ENCODE data around the gene NRTN.
A peak's percentile ranks its signal among the peaks of the same experiment; 100 is the strongest.

NRTN gene

DNA sequence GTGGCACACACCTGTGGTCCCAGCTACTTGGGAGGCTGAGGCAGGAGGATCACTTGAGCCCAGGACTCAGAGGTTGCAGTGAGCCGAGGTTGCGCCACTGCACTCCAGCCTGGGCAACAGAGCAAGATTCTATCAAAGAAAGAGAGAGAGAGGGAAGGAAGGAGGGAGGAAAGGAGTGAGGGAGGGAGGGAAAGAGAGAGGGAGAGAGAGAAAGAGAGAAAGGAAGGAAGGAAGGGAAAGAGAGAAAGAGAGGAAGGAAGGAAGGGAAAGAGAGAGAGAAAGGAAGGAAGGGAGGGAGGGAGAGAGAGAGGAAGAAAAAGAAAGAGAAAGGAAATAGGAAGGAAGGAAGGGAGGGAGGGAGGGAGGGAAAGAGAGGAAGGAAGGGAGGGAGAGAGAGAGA lies 12.4 kb downstream of the NRTN start:
- DNase-seq, result no peak

DNA sequence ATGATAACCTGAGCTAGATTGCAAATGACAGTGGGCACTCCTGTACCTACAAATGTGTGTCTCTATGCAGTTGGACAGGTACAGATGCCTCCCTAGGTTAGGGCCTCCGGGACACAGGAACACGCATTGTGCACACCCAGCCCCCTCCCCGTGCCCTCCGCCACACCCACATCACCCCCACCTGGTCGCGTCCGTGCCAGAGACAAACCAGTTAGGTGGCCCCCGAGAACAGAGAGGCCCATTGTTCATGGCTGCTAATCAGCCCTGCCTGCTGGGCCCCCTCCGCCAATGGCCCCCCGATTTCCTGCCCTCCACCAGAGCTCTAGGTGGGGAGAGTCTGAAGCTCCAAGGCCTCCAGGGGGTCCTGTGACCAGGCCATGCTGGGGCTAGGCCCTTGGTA lies 13.7 kb downstream of the NRTN start:
- DNase-seq, result no peak

DNA sequence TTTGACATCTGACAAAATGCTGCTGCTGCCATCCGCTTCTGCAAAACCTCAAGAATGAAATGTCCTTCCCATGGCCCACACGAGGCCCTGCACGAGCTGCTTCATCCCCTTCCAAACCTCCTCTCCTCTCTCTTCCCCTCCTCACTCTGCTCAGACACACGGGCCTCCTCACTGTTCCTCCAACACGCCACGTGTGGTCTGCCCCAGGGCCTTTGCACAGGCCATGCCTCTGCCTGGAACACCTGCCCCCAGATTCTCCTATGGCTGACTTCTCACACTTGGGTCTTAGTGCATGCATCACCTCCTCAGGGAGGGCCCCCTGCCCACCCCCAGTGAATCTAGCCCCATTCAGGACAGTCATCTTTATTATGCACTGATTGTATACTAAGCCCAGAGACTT lies 15.9 kb downstream of the NRTN start:
- DNase-seq, result no peak

DNA sequence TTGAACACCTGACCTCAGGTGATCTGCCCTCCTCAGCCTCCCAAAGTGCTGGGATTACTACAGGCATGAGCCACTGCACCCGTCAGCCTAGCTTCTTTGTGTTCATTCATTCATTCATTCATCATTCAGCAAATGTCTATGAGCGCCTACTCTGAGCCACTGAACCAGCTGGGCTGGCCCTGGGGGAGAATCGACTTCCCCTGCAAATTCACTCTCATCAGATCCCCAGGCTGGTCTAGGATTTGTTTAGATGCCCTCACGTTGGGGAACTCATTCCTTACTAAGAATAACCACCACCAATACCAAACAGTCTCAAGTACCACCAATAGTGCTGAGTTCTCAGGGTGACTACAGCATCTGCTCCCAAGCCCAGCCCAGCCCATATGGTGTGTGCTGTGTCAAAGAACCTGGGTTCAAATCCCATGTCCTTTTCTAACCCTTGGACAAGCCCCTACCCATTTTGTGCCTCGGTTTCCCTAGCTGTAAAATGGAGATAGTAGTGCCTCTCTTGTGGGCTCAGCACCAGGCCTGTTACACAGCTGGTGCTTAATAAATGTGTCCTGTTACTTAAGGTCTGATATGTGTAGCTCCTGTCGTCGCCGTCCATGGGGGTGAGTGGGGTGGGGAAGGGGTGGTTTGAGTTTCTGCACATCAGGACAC lies 16.8 kb downstream of the NRTN start:
- no peak for DNase-seq

DNA sequence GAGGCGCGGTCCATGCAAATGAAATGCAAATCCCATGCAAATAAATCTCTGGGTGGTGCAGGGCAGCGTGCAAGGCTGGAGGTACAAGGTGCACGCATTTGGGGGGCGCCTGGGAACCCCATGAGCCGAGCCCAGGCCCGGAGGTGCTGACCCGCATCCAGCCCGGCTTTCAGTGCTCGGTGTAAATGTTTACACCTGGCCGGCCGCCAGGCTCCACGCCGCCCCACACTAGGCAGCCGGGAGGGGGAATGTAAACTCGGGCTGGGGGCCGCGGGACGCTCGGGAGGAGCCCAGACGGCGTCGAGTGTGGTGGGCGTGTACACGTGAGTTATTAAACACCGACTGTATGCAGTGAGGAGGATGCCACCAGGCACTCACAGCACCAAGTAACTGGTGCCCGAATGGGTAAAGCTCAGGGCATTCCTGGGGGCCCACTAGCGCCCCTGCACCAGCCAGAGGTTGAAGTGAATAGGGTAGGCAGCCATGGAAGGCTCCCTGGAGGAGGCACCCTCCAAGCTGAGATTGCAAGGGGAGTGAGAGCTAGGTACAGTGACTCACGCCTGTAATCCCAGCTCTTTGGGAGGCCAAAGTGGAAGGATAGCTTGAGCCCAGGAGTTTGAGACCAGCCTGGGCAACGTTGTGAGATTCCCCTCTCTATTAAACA lies 17.4 kb downstream of the NRTN start:
- no peak for DNase-seq

DNA sequence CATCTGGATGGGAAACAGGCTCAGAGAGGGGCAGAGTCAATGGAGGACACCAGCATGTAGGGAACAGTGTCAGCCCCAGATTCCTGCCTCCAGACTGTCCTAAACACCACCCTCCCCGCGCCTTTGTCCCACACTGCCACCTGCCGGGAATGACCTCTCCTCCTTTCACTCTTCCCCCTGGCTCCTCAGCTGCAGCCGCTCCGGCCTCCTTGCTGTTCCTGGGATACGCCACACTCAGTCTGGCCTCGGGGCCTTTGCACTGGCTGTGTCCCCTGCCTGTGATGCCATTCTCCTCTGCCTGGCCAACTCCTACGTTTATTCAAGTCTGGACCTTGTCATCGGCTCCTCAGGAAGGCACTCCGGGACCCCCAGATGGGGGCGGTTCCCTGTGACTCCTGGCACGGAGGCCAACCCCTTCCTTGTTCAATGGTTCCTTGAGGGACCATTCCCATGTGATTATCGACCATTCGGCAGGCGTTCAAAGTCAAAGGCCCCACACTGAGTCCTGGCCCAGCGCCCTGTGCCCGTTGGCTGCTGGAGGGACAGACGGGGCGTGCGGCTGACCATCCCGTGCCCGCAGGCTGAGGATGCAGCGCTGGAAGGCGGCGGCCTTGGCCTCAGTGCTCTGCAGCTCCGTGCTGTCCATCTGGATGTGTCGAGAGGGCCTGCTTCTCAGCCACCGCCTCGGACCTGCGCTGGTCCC lies 18.9 kb downstream of the NRTN start:
- DNase-seq, result no peak

DNA sequence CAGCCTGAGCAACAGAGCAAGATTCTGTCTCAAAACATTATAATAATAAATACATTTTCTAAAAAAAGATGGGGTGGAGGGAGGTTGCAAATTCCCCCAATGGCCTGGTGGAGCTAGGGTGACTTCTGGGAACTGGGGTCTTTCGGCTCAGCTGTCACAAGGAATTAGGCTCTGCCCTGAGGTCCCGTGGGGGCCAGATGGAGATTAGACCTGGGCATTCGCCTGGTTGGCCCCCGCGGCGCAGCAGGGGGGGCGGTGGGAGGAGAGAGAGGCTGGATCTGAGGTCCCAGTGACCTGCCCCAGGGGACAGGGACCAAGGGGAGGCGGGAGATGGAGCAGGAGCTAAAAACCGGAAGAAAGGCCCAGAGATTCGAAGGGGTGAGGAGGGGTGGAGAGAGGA lies 19.9 kb downstream of the NRTN start:
- DNase-seq, result no peak

DNA sequence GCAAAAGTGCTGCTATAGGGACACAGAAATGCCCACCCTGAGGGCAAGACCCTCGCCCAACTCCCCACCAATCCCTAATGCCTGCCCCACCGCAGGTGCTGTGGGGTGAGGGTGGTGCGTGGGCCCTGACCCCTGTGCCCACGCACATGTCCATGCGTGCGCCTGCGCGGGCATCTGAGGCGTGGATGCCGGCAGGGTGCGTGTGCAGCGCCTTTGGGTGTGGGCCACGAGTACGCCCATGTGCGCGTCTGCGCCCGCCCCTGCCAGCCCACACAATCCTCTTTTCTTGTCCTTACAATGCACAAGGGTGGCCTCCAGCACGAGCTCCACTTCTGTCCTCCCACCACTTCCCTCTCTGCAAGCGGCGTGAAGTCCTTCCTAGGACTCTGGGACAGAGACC lies 20.3 kb downstream of the NRTN start:
- no peak for DNase-seq

DNA sequence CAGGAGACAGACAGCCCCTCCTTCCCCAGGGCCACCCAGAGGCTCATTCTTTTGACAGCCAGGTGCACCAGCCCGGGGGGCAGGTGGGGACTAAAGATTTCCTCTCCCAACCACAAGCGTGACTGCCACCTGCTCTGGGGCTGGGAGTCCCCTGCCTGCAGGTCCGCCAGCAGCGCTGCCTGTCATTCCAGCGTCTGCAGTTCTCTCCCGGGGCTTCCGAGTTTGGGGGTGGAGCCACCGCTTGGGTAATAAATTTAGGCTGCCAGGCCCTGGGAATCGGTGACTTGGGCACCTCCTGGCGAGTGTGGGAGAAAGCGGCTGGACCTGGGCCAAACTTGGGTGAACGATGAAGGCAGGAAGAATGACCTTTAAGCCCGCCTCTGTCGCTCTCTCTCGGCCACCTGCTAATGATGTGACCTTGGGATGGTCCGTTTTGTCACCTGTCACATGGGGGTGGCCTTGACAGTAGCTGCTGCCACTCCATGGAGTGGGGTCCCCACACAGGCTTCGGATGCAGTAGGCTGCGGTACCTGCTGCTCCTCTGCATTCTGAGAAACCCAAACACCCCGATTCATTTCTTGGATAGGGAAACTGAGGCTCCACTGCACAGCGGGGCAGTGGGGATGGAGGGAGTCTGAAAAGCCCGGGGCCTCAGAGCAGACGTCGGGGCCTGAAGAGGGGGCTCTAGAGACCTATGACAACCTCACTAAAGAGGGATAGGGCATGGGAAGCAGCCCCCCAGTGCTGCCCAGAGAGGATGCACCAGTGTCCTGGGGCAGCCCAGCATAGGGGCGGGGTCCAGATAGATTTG lies 21.9 kb downstream of the NRTN start:
- peak; percentile 60 for DNase-seq

DNA sequence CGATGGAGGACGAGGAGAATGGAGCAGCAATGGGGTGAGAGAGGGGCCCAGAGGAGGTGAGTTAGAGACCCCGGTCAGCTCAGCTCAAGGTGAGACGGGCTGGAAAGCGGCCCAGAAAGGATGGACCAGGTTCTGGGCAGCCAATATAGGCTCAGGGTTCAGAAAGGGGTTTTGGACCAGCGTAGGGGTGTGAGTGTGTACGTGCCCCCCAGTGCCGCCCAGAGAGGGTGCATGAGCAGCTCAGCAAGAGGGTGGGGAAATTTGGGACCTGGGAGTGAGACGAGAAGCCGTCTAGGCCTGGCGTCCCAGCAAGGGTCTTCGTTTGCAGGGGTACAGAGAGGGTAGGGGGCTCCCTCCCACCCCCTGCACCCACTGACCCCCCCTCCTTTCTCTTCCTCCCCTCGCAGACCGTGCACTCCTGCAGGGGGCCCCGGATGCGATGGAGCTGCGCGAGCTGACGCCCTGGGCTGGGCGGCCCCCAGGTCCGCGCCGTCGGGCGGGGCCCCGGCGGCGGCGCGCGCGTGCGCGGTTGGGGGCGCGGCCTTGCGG lies 22.5 kb downstream of the NRTN start:
- no peak for DNase-seq

DNA sequence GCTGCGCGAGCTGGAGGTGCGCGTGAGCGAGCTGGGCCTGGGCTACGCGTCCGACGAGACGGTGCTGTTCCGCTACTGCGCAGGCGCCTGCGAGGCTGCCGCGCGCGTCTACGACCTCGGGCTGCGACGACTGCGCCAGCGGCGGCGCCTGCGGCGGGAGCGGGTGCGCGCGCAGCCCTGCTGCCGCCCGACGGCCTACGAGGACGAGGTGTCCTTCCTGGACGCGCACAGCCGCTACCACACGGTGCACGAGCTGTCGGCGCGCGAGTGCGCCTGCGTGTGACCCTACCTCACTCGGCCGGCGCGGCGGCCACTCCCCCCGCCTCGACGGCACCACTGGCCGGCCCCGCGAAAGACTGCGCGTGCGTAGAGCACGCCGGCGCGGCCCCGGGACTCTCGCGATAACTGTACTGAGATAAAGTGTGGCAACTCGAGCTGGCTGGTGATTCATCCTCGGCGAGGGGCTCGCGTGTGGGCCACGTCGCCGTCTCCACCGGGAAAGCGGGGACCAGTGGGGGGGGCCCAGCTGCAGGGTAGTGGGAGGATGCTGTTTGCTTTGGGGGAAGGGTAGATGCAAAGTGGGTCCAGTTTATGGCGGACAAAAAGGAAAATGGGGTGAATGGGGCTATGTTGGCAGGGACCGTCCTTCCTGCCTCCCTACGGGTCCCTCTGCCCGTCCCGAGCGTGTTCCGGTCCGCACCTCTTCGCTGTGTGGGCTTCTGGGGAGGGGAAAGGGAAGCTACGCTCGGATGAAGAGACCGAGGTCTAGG lies 23.2 kb downstream of the NRTN start:
- peak; percentile 99 for DNase-seq

DNA sequence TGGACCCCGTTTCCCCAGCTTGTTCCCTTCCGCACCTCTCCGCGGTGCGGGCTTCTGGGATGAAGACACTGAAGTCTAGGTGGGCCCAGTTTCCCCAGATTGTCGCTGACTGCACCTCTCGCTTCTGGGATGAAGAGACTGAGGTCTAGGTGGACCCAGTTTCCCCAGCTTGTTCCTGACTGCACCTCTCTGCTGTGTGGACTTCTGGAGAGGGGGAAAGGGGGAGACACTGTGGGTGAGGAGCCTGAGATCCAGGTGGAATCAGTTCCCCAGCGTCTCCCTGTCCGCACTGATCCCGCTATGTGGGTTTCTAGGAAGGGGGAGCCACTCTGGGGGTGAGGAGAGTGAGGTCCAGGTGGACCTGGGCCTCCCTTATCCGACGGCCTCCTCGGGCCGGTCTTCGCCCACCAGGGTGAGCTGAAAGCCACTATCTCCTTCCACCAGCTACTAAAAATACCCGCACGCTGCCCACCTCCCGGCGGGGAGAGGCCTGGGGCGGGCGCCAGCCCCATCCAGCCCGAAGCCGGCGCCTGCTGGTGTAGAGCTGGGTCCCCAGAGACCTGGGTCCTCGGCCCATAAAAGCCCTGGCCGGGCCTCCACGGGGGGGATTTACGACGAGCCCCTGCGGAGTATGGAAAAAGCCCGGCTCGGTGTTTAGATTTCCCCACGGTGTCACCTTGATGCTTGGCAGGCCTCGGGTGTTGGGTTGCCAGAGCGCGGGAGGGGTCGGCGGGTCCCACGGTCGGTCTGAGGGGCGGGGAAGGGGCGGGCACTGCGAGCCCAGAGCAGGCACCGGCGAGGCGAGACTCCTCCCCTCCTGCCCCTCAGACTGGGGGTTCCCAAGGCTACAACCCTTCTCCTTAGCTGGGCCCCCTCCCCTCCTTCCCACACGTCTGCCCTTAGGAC lies 24.0 kb downstream of the NRTN start:
- DNase-seq, result peak; percentile 75

DNA sequence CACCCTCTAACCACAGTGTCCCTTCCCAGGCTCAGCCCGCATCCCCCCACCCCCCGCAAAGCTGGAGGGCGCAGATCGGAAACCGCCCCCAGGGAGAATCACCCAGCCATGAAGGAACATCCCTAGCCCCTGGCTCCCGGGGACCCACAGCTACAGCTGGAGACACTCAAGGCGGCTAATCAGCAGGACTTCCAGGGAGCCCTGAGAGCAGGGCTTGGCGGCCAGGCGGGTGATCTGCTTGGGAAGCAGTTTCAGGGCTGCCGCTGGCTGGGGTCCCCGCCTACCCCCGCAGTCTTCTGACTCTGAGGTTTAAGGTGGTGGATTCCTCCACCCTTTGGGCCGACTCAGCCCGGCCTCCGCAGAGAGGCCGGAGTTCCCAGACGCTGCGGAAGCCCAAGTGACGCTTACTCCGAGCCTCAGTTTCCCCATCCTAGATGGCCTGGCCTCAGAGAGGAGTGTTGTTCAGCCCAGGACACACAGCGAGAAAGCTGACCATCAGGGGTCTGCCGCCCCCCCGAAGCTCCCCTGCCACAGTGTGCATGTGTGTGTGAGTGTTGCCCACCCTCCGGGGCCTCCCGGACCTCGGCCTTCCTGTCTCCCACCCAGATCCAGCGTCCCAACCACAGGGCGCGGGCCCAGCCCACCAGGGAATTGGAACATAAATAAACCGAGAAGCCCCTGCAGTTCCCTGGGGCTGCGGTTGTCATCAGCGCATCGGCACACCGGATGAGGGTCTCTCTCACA lies 24.9 kb downstream of the NRTN start:
- no peak for DNase-seq

DNA sequence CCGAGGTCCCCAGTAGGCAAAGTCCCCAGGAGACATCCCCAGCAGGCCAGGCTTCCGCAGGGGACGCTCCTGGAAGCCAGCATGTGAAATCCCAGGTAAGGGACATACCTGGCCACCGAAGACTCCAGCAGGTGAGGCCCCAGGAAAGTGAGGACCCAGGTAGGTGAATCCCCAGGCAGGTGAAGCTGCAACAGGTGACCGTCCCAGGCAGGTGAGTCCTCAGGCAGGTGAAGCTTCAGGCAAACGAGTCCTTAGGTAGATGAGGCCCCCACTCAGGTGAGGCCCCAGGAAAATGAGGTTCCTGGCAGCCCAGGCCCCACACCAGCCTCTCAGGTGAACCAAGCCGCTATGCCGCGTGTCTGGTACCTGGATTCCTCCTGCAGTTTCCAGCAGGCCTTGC lies 26.3 kb downstream of the NRTN start:
- DNase-seq, result no peak

DNA sequence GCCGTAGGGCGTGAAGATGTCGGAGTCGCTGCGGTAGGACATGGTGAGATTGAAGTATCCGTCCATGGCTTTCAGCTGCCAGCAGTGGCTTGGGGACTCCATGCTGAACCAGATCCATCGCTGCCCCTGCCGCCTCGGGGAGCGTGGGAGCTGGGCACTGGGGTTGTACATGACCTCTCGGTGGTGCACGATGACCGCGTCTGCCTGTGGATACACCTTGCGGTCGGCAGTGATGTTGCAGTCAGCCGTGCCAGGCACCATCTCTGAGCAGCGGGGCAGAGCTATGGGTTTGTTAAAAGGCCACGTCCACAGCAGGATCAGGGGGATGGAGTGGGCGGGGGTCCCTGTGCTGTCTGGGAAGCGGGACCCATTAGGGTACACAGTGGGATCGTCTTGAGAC lies 27.2 kb downstream of the NRTN start:
- DNase-seq, result no peak

DNA sequence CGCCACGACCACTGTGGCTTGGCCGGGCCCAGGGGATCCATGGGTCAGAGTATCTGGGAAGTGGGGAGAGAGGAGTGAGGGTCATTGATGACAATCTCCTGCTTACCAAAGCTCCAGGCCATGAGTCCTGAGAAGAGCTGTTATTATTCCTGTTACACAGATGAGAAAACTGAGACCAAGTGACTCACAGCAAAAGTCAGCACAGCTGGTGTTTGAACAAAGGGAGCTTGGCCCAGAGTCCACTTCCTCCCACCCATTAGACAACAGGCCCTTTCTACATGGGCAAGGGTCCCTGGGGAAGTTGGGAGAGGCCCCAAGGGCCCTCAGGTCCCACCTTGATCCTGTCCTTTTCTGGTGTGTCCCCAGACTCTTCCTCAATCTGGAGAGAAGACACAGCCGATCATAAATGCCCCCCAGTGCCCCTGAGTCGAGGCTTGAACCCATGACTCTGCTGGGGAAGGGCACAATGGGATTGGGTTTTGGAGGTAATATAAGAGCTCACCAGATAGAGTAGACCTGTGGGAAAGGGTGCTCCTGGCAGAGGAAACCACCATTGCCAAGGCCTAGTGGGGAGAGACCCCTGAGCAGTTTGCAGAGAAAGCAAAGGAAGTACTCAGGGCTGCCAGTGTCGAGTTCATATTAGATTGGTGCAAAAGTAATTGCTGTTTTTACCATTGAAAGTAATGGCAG lies 27.8 kb downstream of the NRTN start:
- no peak for DNase-seq

DNA sequence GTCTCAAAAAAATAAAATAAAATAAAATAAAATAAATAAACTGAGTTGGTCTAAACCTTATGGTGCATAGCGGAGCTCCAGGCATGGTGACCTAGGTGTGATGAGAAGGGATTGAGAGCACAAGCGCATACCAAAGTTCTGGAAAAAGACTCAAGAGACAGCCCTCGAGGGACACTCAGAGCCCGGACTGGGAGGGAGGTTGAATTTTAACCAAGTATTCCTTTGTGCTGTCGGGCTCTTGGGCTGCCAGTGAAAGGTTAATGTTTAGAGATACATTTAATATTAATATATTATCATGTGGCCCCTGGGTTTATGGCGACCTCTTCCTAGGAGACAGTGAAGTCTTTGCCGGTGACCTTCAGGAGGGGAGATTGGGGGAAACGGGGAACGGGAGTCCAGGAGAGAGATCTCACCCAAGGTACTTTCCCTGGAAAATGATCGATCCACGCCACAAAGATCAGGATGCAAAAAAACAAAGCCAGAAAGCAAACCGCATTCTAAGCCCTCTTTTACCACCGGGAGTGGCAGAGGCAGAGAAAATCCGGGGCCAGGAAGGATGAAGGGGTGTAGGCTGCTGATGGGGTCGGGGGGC lies 33.0 kb downstream of the NRTN start:
- no peak for DNase-seq

DNA sequence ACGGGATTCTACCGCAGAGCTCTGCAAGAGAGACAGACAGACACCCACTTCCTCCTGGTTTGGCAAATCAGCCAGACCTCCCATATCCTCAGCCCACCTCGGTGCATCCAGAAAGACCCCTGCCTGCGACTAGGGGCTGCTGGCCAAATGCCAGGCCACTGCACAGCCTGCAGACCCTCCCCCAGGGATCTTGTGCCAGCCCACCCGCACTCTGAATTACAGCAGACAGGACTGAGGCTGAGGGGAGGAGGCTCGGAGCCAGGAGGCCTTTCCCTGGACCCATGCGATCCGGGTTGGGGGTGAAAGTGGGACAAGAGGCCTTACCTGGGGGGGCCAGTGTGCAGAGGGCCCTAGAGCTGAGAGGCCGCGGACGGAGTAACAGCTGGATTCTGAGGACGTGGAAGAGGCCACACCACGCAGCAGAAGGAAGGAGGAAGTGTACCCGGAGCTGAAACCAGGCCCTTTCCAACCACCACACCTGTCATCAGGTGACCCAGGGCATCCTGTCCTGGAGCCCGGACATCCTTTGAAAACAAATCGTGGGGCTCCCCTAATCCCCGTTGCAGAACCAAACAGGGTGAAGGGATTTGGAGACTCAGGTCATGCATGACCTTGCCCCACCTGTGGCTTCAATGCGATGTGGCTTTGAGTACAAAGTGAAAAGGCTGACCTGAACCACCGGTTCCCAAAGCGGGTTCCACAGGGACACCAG lies 33.6 kb downstream of the NRTN start:
- DNase-seq, result no peak
